SIG-M5 treated with dmso at 0.1 percent for 504 hours (cell line): ENCODE data around the gene MBP.
"Not testable (repeated sequence)": the region's sequence is repeated elsewhere in the genome, so short reads cannot be mapped to it uniquely, and the experiment has no call there.

Experiments
- DNase-seq: peaks from one replicate; lab custom pipeline; 2025; ENCODE audit not compliant: unreplicated experiment; lab: John Stamatoyannopoulos, UW

The MBP gene

GRCh38 chr18:76979111-76979751 is 153.4 kb downstream of the MBP start:
- DNase-seq = no peak

- no peak for DNase-seq
Observed at GRCh38 chr18:76978616-76979015, 154.0 kb downstream of the MBP start.

- DNase-seq = no peak
Observed at GRCh38 chr18:76977684-76978232, 154.8 kb downstream of the MBP start.

GRCh38 chr18:76977108-76977621 is 155.4 kb downstream of the MBP start:
- no peak for DNase-seq

GRCh38 chr18:76975577-76976110 is 156.9 kb downstream of the MBP start:
- DNase-seq = no peak

GRCh38 chr18:76974386-76974785 is 158.2 kb downstream of the MBP start:
- DNase-seq = no peak

- DNase-seq = no peak
Observed at GRCh38 chr18:76973520-76974266, 158.9 kb downstream of the MBP start.

GRCh38 chr18:76972846-76973519 is 159.6 kb downstream of the MBP start:
- no peak for DNase-seq

- DNase-seq = no peak
Observed at GRCh38 chr18:76972241-76972640, 160.3 kb downstream of the MBP start.

- no peak for DNase-seq
Observed at GRCh38 chr18:76970770-76971559, 161.6 kb downstream of the MBP start.

GRCh38 chr18:76967721-76968472 is 164.7 kb downstream of the MBP start:
- no peak for DNase-seq

- not testable (repeated sequence) for DNase-seq
Observed at GRCh38 chr18:76967299-76967698, 165.3 kb downstream of the MBP start.

- DNase-seq = not testable (repeated sequence)
Observed at GRCh38 chr18:76965555-76966151, 166.9 kb downstream of the MBP start.

- DNase-seq = no peak
Observed at GRCh38 chr18:76963936-76964335, 168.6 kb downstream of the MBP start.

GRCh38 chr18:76962851-76963250 is 169.7 kb downstream of the MBP start:
- no peak for DNase-seq

GRCh38 chr18:76960528-76961035 is 172.0 kb downstream of the MBP start:
- no peak for DNase-seq

- no peak for DNase-seq
Observed at GRCh38 chr18:76959605-76960004, 173.0 kb downstream of the MBP start.

GRCh38 chr18:76958692-76959341 is 173.8 kb downstream of the MBP start:
- DNase-seq = no peak
